Measurements from ENCODE around the gene EIF2B5.

Gene EIF2B5

GRCh38 chr3:184165543-184165942, 30.4 kb downstream of the EIF2B5 start:
- TF ChIP-seq CTCF (conservative IDR thresholded peaks at IDR 0.05; ENCODE audit: low read depth, low read length) = no peak
- DNase-seq (ENCODE audit: low read depth) = no peak
- H3K4me3 ChIP-seq (ENCODE audit: low read depth, low read length) = no peak overlapping the region

GRCh38 chr3:184166671-184167070, 31.5 kb downstream of the EIF2B5 start:
- H3K4me3 ChIP-seq (ENCODE audit: low read depth, low read length) = no peak overlapping the region
- DNase-seq (ENCODE audit: low read depth) = no peak
- TF ChIP-seq CTCF (conservative IDR thresholded peaks at IDR 0.05; ENCODE audit: low read depth, low read length) = no peak

DNA sequence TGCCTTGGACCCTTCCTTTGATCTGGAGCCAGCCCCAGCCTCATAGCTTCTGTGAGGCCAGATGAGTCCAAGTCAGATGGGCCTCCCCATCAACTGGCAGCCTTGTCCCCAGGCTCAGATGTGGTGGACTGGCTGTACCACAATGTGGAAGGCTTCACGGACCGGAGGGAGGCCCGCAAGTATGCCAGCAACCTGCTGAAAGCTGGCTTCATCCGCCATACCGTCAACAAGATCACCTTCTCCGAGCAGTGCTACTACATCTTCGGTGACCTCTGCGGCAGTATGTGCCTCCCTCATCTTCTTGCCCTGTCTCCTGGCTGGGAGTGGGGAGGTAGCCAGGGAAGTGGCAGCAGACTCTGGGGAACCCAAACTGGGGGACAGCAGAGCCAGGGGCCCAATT, 32.6 kb downstream of the EIF2B5 start:
- no peak for TF ChIP-seq CTCF (conservative IDR thresholded peaks at IDR 0.05; ENCODE audit: low read depth, low read length)
- DNase-seq (ENCODE audit: low read depth) = no peak
- no peak overlapping the region for H3K4me3 ChIP-seq (ENCODE audit: low read depth, low read length)

DNA sequence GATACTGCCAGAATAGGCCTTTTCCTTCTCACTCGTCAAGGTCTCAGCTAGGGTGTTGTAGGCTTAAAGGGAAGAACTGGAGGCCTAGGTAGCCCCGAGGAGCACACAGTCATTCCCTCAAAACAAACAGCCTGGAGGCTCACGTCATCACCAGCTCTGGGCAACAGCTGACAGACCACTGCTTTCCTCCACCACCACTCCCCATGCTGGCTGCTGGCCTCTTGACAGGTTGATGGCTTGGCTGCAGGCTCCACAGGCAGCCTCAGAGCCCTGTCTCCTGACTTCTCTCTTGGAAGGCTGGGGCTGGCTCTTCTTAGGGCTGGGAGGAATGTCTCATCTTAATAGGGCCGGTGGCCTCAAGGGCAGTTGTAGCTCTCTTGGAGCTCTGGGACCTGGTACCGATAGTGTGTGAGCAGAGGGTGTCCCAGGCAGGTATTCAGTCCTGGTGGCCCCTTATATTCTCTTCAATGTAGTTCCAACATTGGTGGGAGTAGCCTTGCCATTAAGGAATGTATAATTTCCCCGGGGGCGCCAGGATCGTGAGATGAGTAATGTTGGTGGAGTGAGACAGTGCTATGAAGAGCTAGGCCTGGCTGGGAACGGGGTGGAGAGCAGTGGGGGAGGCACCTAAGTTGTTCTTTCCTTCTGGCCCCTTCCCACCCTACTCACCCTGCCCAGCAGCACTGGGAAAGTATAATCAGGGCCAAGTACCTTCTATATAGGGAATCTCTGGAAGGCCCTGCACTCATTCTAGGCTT, 33.4 kb downstream of the EIF2B5 start:
- H3K4me3 ChIP-seq (ENCODE audit: low read depth, low read length) = no peak overlapping the region
- no peak for TF ChIP-seq CTCF (conservative IDR thresholded peaks at IDR 0.05; ENCODE audit: low read depth, low read length)
- peak; percentile 89 for DNase-seq (ENCODE audit: low read depth)

DNA sequence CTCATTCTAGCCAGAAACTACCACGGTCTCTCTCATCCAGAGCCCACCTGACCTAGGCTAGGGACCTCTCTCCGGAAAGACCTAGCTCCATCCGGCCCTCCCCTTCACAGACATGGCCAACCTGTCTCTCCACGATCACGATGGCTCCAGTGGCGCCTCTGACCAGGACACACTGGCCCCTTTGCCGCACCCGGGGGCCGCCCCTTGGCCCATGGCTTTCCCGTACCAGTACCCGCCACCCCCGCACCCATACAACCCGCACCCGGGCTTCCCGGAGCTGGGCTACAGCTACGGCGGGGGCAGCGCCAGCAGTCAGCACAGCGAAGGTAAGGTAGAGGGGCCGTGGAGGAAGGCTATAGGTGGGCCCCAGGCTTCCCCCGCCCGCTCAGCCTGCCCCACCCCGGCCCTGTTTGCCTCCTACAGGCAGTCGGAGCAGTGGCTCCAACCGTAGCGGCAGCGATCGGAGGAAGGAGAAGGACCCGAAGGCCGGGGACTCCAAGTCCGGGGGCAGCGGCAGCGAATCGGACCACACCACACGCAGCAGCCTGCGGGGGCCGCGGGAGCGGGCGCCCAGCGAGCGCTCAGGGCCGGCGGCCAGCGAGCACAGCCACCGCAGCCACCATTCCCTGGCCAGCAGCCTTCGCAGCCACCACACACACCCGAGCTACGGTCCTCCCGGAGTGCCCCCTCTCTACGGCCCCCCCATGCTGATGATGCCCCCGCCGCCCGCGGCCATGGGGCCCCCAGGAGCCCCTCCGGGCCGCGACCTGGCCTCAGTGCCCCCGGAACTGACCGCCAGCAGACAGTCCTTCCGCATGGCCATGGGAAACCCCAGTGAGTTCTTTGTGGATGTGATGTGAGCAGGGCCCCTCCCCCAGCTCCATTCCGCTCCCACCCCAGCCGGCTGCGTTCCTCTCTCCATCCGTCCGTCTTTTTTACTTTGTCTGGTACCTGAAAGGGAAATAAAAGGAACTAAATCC, 35.0 kb downstream of the EIF2B5 start:
- TF ChIP-seq CTCF (conservative IDR thresholded peaks at IDR 0.05; ENCODE audit: low read depth, low read length) = no peak
- H3K4me3 ChIP-seq (ENCODE audit: low read depth, low read length) = no peak overlapping the region

DNA sequence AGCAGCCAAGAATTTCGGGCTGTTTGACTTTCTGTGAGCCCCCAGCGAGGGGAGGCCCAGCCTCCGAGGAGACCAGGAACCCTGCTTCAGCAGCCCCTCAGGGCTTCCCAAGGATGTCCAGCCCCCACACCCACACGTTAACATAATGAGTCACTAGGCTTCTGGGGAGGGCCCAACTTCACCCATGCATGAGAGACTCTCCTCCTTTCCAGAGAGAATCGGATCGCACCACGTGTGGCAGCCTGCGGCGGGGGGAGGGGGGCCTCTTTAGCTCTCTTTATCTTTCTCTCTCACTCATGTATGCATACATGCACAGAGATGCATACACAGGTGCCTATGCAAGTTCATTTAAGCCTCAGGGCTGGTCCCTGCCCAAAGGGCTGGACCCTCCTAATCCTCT, 36.4 kb downstream of the EIF2B5 start:
- peak; percentile 66 for DNase-seq (ENCODE audit: low read depth)
- H3K4me3 ChIP-seq (ENCODE audit: low read depth, low read length) = no peak overlapping the region
- no peak for TF ChIP-seq CTCF (conservative IDR thresholded peaks at IDR 0.05; ENCODE audit: low read depth, low read length)

More for the DNA sequence above, 35.0 kb downstream of the EIF2B5 start:
- no peak for DNase-seq (ENCODE audit: low read depth)

Measured in choroid plexus epithelial cell (primary cell).